Vagina (tissue), 2 donors: ENCODE results near the gene EZR. TPM values are rescaled to one million over a fixed set of nuclear protein-coding genes. Genes with fewer than 3 reads are reported as not detected.

Experiments used
- DNase-seq, 2 donors: peaks; one replicate each; pipeline ENCODE4 v3.0.0-alpha.2; 2017; ENCODE audit errors: extremely low spot score in 2 of 2
- H3K27ac ChIP-seq: fragments of 200-600 bp; sonication (generic); one replicate; pipeline ENCODE4 v1.5.1; 2019
- H3K27me3 ChIP-seq: fragments of 200-600 bp; sonication (generic); one replicate; pipeline ENCODE4 v1.5.1; 2019
- H3K36me3 ChIP-seq, 2 donors: fragments of 200-600 bp; sonication (generic); one replicate each; pipeline ENCODE4 v1.5.1; 2017 to 2019
- H3K4me1 ChIP-seq: fragments of 200-600 bp; sonication (generic); one replicate; pipeline ENCODE4 v1.5.1; 2019
- H3K4me3 ChIP-seq, 2 donors: fragments of 200-600 bp; sonication (generic); 1 replicate in 1 of 2; 2 replicates in 1 of 2; pipeline ENCODE4 v1.5.1; 2016 to 2019
- H3K9me3 ChIP-seq: fragments of 200-600 bp; sonication (generic); one replicate; pipeline ENCODE4 v1.5.1; 2019
- CTCF ChIP-seq, 3 experiments: fragments of 450-650 bp in 2 of 3; fragments of 200-600 bp in 1 of 3; sonication (generic) in 1 of 3; IDR thresholded peaks; one replicate each; pipeline ENCODE4 v1.5.1; 2017 to 2019; ENCODE audit warnings: antibody characterized with exemption in 3 of 3, mild to moderate bottlenecking in 2 of 3, moderate library complexity in 2 of 3
- POLR2A ChIP-seq, 2 donors: fragments of 450-650 bp; IDR thresholded peaks; one replicate each; pipeline ENCODE4 v1.6.1; 2017; ENCODE audit warnings: antibody characterized with exemption in 2 of 2, mild to moderate bottlenecking in 2 of 2, moderate library complexity in 2 of 2
- POLR2AphosphoS5 ChIP-seq, 2 donors: sonication (generic); formaldehyde crosslinking; IDR thresholded peaks; one replicate each; pipeline ENCODE4 v1.9.0; 2017; ENCODE audit warnings: antibody characterized with exemption in 2 of 2, mild to moderate bottlenecking in 2 of 2, low read depth in 1 of 2; ENCODE audit not compliant: insufficient read depth in 1 of 2
- intact Hi-C: fragments of 100-400 bp; cut with DNase I; formaldehyde crosslinking; loops from one replicate; pipeline ENCODE4 v1.15.1; 2023
- total RNA-seq: library from RNA; depleted of rRNA; stranded (reverse); fragments of >200 nt; gene quantifications from one replicate; pipeline ENCODE4 v1.2.3, GENCODE V29; 2016

EZR gene
- 99.7 TPM for total RNA-seq

- DNase-seq = peak in 1 of 2 donors; percentile 88
- H3K27ac ChIP-seq = peak within 1 kb of the TSS; percentile 99
- no peaks in the 10 kb centered on the region for H3K9me3 ChIP-seq
- intact Hi-C loops = no loop called here
- H3K27me3 ChIP-seq = no peaks in the 10 kb centered on the region
- H3K4me1 ChIP-seq = peaks cover 40% of the 10 kb centered on the region
- H3K4me3 ChIP-seq = peak within 1 kb of the TSS; percentile 85 to 96
- H3K36me3 ChIP-seq = no peaks in the 10 kb centered on the region
- peak in 1 of 2 donors; percentile 58 for TF ChIP-seq POLR2AphosphoS5 (IDR thresholded peaks at IDR 0.05; ENCODE audit: insufficient read depth in 1 of 2, low read depth in 1 of 2)
- no peak for TF ChIP-seq CTCF (IDR thresholded peaks at IDR 0.05)
- peak in 1 of 2 donors; percentile 35 for TF ChIP-seq POLR2A (IDR thresholded peaks at IDR 0.05)
These were observed at the start of gene EZR for GRCh38 chr6:158819213-158819976. TSS of gene EZR (minus strand) at chr6:158819368. CDS start at chr6:158818093, 1,275 bp downstream.

- Histone ChIP-seq H3K27me3 (no peaks in the 10 kb centered on the region), H3K9me3 (no peaks in the 10 kb centered on the region), H3K27ac (no peak overlapping the region), H3K4me3 (no peak overlapping the region), H3K4me1 (peaks cover 6% of the 10 kb centered on the region), H3K36me3 (no peaks in the 10 kb centered on the region)
- no peak for DNase-seq
- intact Hi-C loops = no loop called here
- TF ChIP-seq POLR2A (IDR thresholded peaks at IDR 0.05) (no peak), CTCF (IDR thresholded peaks at IDR 0.05) (no peak), POLR2AphosphoS5 (IDR thresholded peaks at IDR 0.05; ENCODE audit: insufficient read depth in 1 of 2, low read depth in 1 of 2) (no peak)
These were observed 48.9 kb upstream of the EZR start for GRCh38 chr6:158868122-158868480.

GRCh38 chr6:158867381-158868121 is 48.4 kb upstream of the EZR start:
- intact Hi-C loops = no loop called here
- Histone ChIP-seq H3K27me3 (no peaks in the 10 kb centered on the region), H3K4me3 (no peak overlapping the region), H3K4me1 (peaks cover 6% of the 10 kb centered on the region), H3K36me3 (no peaks in the 10 kb centered on the region), H3K9me3 (no peaks in the 10 kb centered on the region), H3K27ac (no peak overlapping the region)
- no peak for DNase-seq
- no peak for TF ChIP-seq POLR2A (IDR thresholded peaks at IDR 0.05)
- peak in 1 of 2 donors; percentile 25 for TF ChIP-seq POLR2AphosphoS5 (IDR thresholded peaks at IDR 0.05; ENCODE audit: insufficient read depth in 1 of 2, low read depth in 1 of 2)

- Histone ChIP-seq H3K4me3 (no peak overlapping the region), H3K9me3 (no peaks in the 10 kb centered on the region), H3K27ac (no peak overlapping the region), H3K27me3 (no peaks in the 10 kb centered on the region), H3K4me1 (peaks cover 6% of the 10 kb centered on the region), H3K36me3 (no peaks in the 10 kb centered on the region)
- DNase-seq = no peak
- no peak for TF ChIP-seq POLR2AphosphoS5 (IDR thresholded peaks at IDR 0.05; ENCODE audit: insufficient read depth in 1 of 2, low read depth in 1 of 2)
- TF ChIP-seq POLR2A (IDR thresholded peaks at IDR 0.05) = no peak
- TF ChIP-seq CTCF (IDR thresholded peaks at IDR 0.05) = no peak
- intact Hi-C loops = no loop called here
These were observed 46.6 kb upstream of the EZR start for GRCh38 chr6:158865769-158866168.

DNA sequence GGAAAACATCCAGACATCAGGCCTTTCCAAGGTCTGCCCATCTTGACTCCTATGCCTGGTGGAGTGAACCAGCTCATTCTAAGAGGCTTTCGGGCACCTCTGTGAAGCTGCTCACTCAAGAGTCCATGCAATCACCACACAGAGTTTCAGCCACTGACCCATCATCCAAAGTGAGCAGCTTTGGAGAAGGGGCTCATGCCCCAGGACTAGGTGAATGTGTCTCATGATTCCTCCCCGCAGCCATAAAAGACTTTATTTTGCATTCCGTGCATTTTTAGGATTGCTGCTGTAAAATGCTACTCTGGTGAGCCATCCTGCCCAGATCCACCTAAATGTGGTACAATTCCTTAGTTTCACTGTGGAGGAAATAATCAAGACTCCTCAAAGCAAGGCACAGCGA is 44.5 kb upstream of the EZR start:
- Histone ChIP-seq H3K4me3 (no peak overlapping the region), H3K4me1 (no peaks in the 10 kb centered on the region), H3K9me3 (no peaks in the 10 kb centered on the region), H3K36me3 (no peaks in the 10 kb centered on the region), H3K27ac (no peak overlapping the region), H3K27me3 (no peaks in the 10 kb centered on the region)
- intact Hi-C loops = no loop called here
- no peak for TF ChIP-seq POLR2AphosphoS5 (IDR thresholded peaks at IDR 0.05; ENCODE audit: insufficient read depth in 1 of 2, low read depth in 1 of 2)
- no peak for TF ChIP-seq CTCF (IDR thresholded peaks at IDR 0.05)
- TF ChIP-seq POLR2A (IDR thresholded peaks at IDR 0.05) = no peak
- no peak for DNase-seq
